Measurements from ENCODE around the gene TMEM74B.

GRCh38 chr20:1154226-1154625 is 30.6 kb downstream of the TMEM74B start:
- TF ChIP-seq POLR2A (IDR thresholded peaks at IDR 0.05; ENCODE audit: low read length) = no peak
- no peak for TF ChIP-seq GATA1 (IDR thresholded peaks at IDR 0.05; ENCODE audit: low read depth, low read length)

Measured in erythroblast (primary cell).